ENCODE measurements around the gene HOXB8.

- TF ChIP-seq POLR2A (IDR thresholded peaks at IDR 0.05) (peak in 1 of 3 donors; percentile 16), CTCF (IDR thresholded peaks at IDR 0.05 in 8 of 11, conservative IDR thresholded peaks at IDR 0.05 in 3 of 11) (no peak), POLR2AphosphoS5 (IDR thresholded peaks at IDR 0.05) (peak; percentile 22 to 79 (median 73))
Measured at GRCh38 chr17:48597778-48598631, 17.1 kb downstream of the HOXB8 start.
